Fibroblast of lung (primary cell): ENCODE data around the gene TNFRSF14. TPM values are rescaled to one million over a fixed set of nuclear protein-coding genes. Genes with fewer than 3 reads are reported as not detected.

Source experiments
- DNase-seq, 2 donors: peaks; one replicate each; pipeline versions ENCODE4 v3.0.0 to v3.0.0-alpha.2; 2010; ENCODE audit warnings: low read depth in 2 of 2
- H2AFZ ChIP-seq: 2 replicates; pipeline ENCODE4 v1.5.1; 2012; ENCODE audit warnings: low read length, control low read depth, inconsistent platforms
- H3K27ac ChIP-seq: 2 replicates; pipeline ENCODE4 v1.5.1; 2011; ENCODE audit warnings: low read length, control low read depth; ENCODE audit not compliant: insufficient read depth
- H3K27me3 ChIP-seq: 2 replicates; pipeline ENCODE4 v1.5.1; 2011; ENCODE audit warnings: mild to moderate bottlenecking, low read length; ENCODE audit not compliant: control insufficient read depth, insufficient read depth
- H3K36me3 ChIP-seq: 2 replicates; pipeline ENCODE4 v1.5.1; 2011; ENCODE audit warnings: low read length; ENCODE audit not compliant: control insufficient read depth, insufficient read depth
- H3K4me1 ChIP-seq: 2 replicates; pipeline ENCODE4 v1.5.1; 2011; ENCODE audit warnings: low read length; ENCODE audit not compliant: control insufficient read depth, insufficient read depth; ENCODE audit errors: extremely low read depth
- H3K4me2 ChIP-seq: 2 replicates; pipeline ENCODE4 v1.5.1; 2011; ENCODE audit warnings: low read length, control low read depth; ENCODE audit not compliant: insufficient read depth; ENCODE audit errors: extremely low read depth
- H3K4me3 ChIP-seq, 4 experiments: fragments of 200-600 bp in 1 of 4; sonication (generic) in 1 of 4; replicated peaks in 1 of 4; 2 replicates each; pipeline ENCODE4 v1.5.1; 2011 to 2016; ENCODE audit warnings: low read length in 4 of 4, low read depth in 3 of 4, mild to moderate bottlenecking in 3 of 4, control low read depth in 2 of 4, inconsistent platforms in 1 of 4, mixed read lengths in 1 of 4; ENCODE audit not compliant: insufficient read depth in 1 of 4; ENCODE audit errors: control extremely low read depth in 1 of 4
- H3K79me2 ChIP-seq: 2 replicates; pipeline ENCODE4 v1.5.1; 2012; ENCODE audit warnings: mild to moderate bottlenecking, low read length, inconsistent platforms; ENCODE audit not compliant: control insufficient read depth, insufficient read depth
- H3K9ac ChIP-seq: 2 replicates; pipeline ENCODE4 v1.5.1; 2011; ENCODE audit warnings: mild to moderate bottlenecking, low read length, control low read depth; ENCODE audit not compliant: insufficient read depth
- H3K9me3 ChIP-seq: 2 replicates; pipeline ENCODE4 v1.5.1; 2012; ENCODE audit warnings: low read depth, low read length; ENCODE audit not compliant: control insufficient read depth, insufficient read depth
- H4K20me1 ChIP-seq: 2 replicates; pipeline ENCODE4 v1.5.1; 2011; ENCODE audit warnings: low read length; ENCODE audit not compliant: control insufficient read depth, insufficient read depth; ENCODE audit errors: extremely low read depth
- CTCF ChIP-seq, 2 donors: IDR thresholded peaks in 1 of 2; conservative IDR thresholded peaks in 1 of 2; 1 replicate in 1 of 2; 2 replicates in 1 of 2; pipeline ENCODE4 v1.5.1; 2011 to 2012; ENCODE audit warnings: low read length in 2 of 2, control low read depth in 1 of 2, inconsistent platforms in 1 of 2, low read depth in 1 of 2, mild to moderate bottlenecking in 1 of 2
- EZH2 ChIP-seq: IDR thresholded peaks from 2 replicates; pipeline ENCODE4 v1.5.1; 2012; ENCODE audit warnings: low read length, control low read depth, mild to moderate bottlenecking; ENCODE audit errors: missing control alignments
- polyA plus RNA-seq, 2 donors: library from polyadenylated mRNA; depleted of rRNA in 1 of 2; stranded (reverse) in 1 of 2; unstranded in 1 of 2; fragments of >200 nt; gene quantifications; 2 replicates each; pipeline ENCODE4 v1.2.1, GENCODE V29; 2011 to 2012; ENCODE audit warnings: missing spikeins in 1 of 2
- total RNA-seq: library from RNA; depleted of rRNA; stranded (reverse); fragments of >200 nt; gene quantifications from 2 replicates; pipeline ENCODE4 v1.2.1, GENCODE V29; 2014

Gene TNFRSF14
- total and polyA plus RNA-seq, 2 donors (not counting 1 experiment from before 2014, with no cell fraction given), result 15.2 to 85.0 TPM

- Histone ChIP-seq H4K20me1 (no peaks in the 10 kb centered on the region), H3K27ac (no peak overlapping the region), H3K4me1 (no peaks in the 10 kb centered on the region), H3K79me2 (no peaks in the 10 kb centered on the region), H3K4me3 (no peak overlapping the region), H3K36me3 (no peaks in the 10 kb centered on the region), H3K9me3 (no peaks in the 10 kb centered on the region), H3K4me2 (no peak overlapping the region), H3K9ac (no peak overlapping the region), H3K27me3 (no peaks in the 10 kb centered on the region), H2AFZ (no peak overlapping the region)
- DNase-seq, result no peak
- TF ChIP-seq CTCF (conservative IDR thresholded peaks at IDR 0.05 in 1 of 2, IDR thresholded peaks at IDR 0.05 in 1 of 2; ENCODE audit: low read depth in 1 of 2, low read length in 2 of 2), result no peak
- no peak for TF ChIP-seq EZH2
Measured at GRCh38 chr1:2611621-2612437, 55.7 kb downstream of the TNFRSF14 start.

GRCh38 chr1:2612591-2613365, 56.6 kb downstream of the TNFRSF14 start:
- H2AFZ ChIP-seq, result no peak overlapping the region
- TF ChIP-seq CTCF (conservative IDR thresholded peaks at IDR 0.05 in 1 of 2, IDR thresholded peaks at IDR 0.05 in 1 of 2; ENCODE audit: low read depth in 1 of 2, low read length in 2 of 2) (no peak), EZH2 (no peak)
- no peaks in the 10 kb centered on the region for H3K4me1 ChIP-seq
- no peaks in the 10 kb centered on the region for H3K27me3 ChIP-seq
- no peaks in the 10 kb centered on the region for H3K9me3 ChIP-seq
- H3K27ac ChIP-seq, result no peak overlapping the region
- no peak overlapping the region for H3K4me2 ChIP-seq
- no peak for DNase-seq
- no peaks in the 10 kb centered on the region for H3K36me3 ChIP-seq
- no peaks in the 10 kb centered on the region for H4K20me1 ChIP-seq
- H3K9ac ChIP-seq, result no peak overlapping the region
- no peak overlapping the region for H3K4me3 ChIP-seq
- no peaks in the 10 kb centered on the region for H3K79me2 ChIP-seq

Other genes with a start within 250 kb of the TNFRSF14 start
- gene MORN1, start 164.8 kb upstream of the TNFRSF14 start, total RNA-seq, result 10.3 and 10.6 TPM in 2 replicates
- gene MORN1, start 164.8 kb upstream of the TNFRSF14 start, polyA plus RNA-seq, result 3.5 and 3.9 TPM in 2 replicates
- gene RER1, start 164.5 kb upstream of the TNFRSF14 start, total RNA-seq, result 58.3 and 76.1 TPM in 2 replicates
- 271 TPM in 2 replicates for gene RER1, start 164.5 kb upstream of the TNFRSF14 start, polyA plus RNA-seq
- 31.6 and 33.4 TPM in 2 replicates for gene PEX10, start 143.8 kb upstream of the TNFRSF14 start, total RNA-seq
- 15.4 and 19.0 TPM in 2 replicates for gene PEX10, start 143.8 kb upstream of the TNFRSF14 start, polyA plus RNA-seq
- under 0.01 and 0.17 TPM in 2 replicates for gene PLCH2, start 80.1 kb upstream of the TNFRSF14 start, total RNA-seq
- gene PLCH2, start 80.1 kb upstream of the TNFRSF14 start, polyA plus RNA-seq, result 0.02 and 0.10 TPM in 2 replicates
- 16.9 and 17.0 TPM in 2 replicates for gene PANK4, start 29.8 kb upstream of the TNFRSF14 start, total RNA-seq
- 8.5 and 10.4 TPM in 2 replicates for gene PANK4, start 29.8 kb upstream of the TNFRSF14 start, polyA plus RNA-seq
- not detected in 2 replicates for gene HES5, start 26.1 kb upstream of the TNFRSF14 start, total RNA-seq
- not detected in 2 replicates for gene HES5, start 26.1 kb upstream of the TNFRSF14 start, polyA plus RNA-seq
- gene PRXL2B, start 30.4 kb downstream of the TNFRSF14 start, total RNA-seq, result 8.0 and 11.7 TPM in 2 replicates
- 13.8 and 19.2 TPM in 2 replicates for gene PRXL2B, start 30.4 kb downstream of the TNFRSF14 start, polyA plus RNA-seq
- gene MMEL1, start 76.6 kb downstream of the TNFRSF14 start, total RNA-seq, result 0.33 TPM in 1 of 2 replicates, not detected in the other
- 0.02 and 0.60 TPM in 2 replicates for gene MMEL1, start 76.6 kb downstream of the TNFRSF14 start, polyA plus RNA-seq
- under 0.01 and 0.17 TPM in 2 replicates for gene TTC34, start 245.3 kb downstream of the TNFRSF14 start, total RNA-seq
- 0.02 and 0.05 TPM in 2 replicates for gene TTC34, start 245.3 kb downstream of the TNFRSF14 start, polyA plus RNA-seq